Amniotic stem cell (primary cell): ENCODE results near the gene ZMAT2.
"Not testable (repeated sequence)": the region's sequence is repeated elsewhere in the genome, so short reads cannot be mapped to it uniquely, and the experiment has no call there.

Experiments used
- DNase-seq: peaks from one replicate; lab custom pipeline; 2025; lab: John Stamatoyannopoulos, UW

Gene ZMAT2

GRCh38 chr5:140700177-140701144 lies at the start of gene ZMAT2:
TSS of gene ZMAT2 (plus strand) at chr5:140700447. CDS start at chr5:140700461, 14 bp downstream.
- DNase-seq = peak; percentile 95

- DNase-seq = no peak
Observed at GRCh38 chr5:140658870-140659269, 41.4 kb upstream of the ZMAT2 start.

- DNase-seq = not testable (repeated sequence)
Observed at GRCh38 chr5:140660371-140660770, 39.9 kb upstream of the ZMAT2 start.

GRCh38 chr5:140664030-140664358 lies 36.3 kb upstream of the ZMAT2 start:
- DNase-seq = no peak

- DNase-seq = peak; percentile 76
Observed at GRCh38 chr5:140664359-140665119, 35.7 kb upstream of the ZMAT2 start, which contains the start of gene WDR55. TSS of gene WDR55 (plus strand) at chr5:140664904. CDS start at chr5:140664913, 9 bp downstream.

GRCh38 chr5:140671035-140671434 lies 29.2 kb upstream of the ZMAT2 start:
- DNase-seq = not testable (repeated sequence)

- DNase-seq = no peak
Observed at GRCh38 chr5:140671472-140672125, 28.6 kb upstream of the ZMAT2 start.

- no peak for DNase-seq
Observed at GRCh38 chr5:140672455-140673186, 27.6 kb upstream of the ZMAT2 start.

- DNase-seq = no peak
Observed at GRCh38 chr5:140673187-140673976, 26.9 kb upstream of the ZMAT2 start, which contains the start of gene DND1. TSS of gene DND1 (minus strand) at chr5:140673576. CDS start at chr5:140673542, 34 bp downstream.

- no peak for DNase-seq
Observed at GRCh38 chr5:140674211-140674610, 26.0 kb upstream of the ZMAT2 start.

GRCh38 chr5:140674629-140675028 lies 25.6 kb upstream of the ZMAT2 start:
- no peak for DNase-seq

- no peak for DNase-seq
Observed at GRCh38 chr5:140677947-140678346, 22.3 kb upstream of the ZMAT2 start.

- DNase-seq = no peak
Observed at GRCh38 chr5:140678993-140679392, 21.3 kb upstream of the ZMAT2 start.

- DNase-seq = no peak
Observed at GRCh38 chr5:140690376-140690932, 9.8 kb upstream of the ZMAT2 start.

- DNase-seq = peak; percentile 95
Observed at GRCh38 chr5:140690941-140691924, 9.0 kb upstream of the ZMAT2 start, which contains the start of the genes HARS1 and HARS2. TSS of gene HARS1 (minus strand) at chr5:140691370. CDS start at chr5:140691304, 66 bp downstream. TSS of gene HARS2 (plus strand) at chr5:140691455. CDS start at chr5:140691649, 194 bp downstream.

GRCh38 chr5:140694276-140694675 lies 6.0 kb upstream of the ZMAT2 start:
- DNase-seq = no peak

GRCh38 chr5:140696891-140697492 lies 3.3 kb upstream of the ZMAT2 start:
- no peak for DNase-seq

GRCh38 chr5:140707812-140708211 lies 7.6 kb downstream of the ZMAT2 start:
- no peak for DNase-seq
